BE2C (cell line): ENCODE measurements around the gene G0S2.

Experiments
- DNase-seq: peaks from one replicate; pipeline ENCODE4 v3.0.0-alpha.2; 2020
- H3K27me3 ChIP-seq: fragments of 250-450 bp; sonication (Bioruptor Pico); 2 replicates; pipeline ENCODE4 v1.5.1; 2020; ENCODE audit warnings: mild to moderate bottlenecking
- H3K36me3 ChIP-seq: fragments of 250-450 bp; sonication (Bioruptor Pico); 2 replicates; pipeline ENCODE4 v1.5.1; 2020; ENCODE audit warnings: mild to moderate bottlenecking
- H3K4me1 ChIP-seq: fragments of 250-450 bp; sonication (Bioruptor Pico); 2 replicates; pipeline ENCODE4 v1.5.1; 2020
- H3K4me3 ChIP-seq: 2 replicates; pipeline ENCODE4 v1.5.1; 2011; ENCODE audit warnings: low read depth, low read length
- H3K9me3 ChIP-seq: fragments of 250-450 bp; sonication (Bioruptor Pico); 2 replicates; pipeline ENCODE4 v1.5.1; 2020
- TF ChIP-seq, protein P1 (sequence below): IDR thresholded peaks from 2 replicates; pipeline ENCODE4 v1.5.1; 2012; ENCODE audit warnings: mild to moderate bottlenecking, low read depth, low read length

Gene G0S2

DNA sequence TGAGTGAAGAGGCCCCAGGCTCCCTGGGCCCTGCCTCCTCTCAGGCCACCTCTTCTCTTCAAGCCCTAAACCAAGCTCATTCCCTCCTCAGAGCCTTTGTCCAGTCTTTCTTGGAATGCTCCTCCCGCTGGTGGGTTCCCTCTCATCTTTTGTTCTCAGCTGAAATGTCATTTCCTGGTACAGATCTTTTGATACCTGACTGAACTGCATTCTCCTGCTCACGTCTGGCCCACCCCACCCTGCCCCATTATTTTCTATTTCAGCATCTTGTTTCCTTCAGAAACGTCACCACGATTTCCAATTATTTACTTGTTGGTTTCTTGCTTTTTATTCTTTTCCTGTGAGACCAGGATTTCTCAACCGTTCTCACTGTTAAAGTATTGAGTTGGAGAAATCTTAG lies 39.4 kb upstream of the G0S2 start:
- no peak overlapping the region for H3K4me3 ChIP-seq
- H3K9me3 ChIP-seq = no peaks in the 10 kb centered on the region
- TF ChIP-seq, protein P1, sequence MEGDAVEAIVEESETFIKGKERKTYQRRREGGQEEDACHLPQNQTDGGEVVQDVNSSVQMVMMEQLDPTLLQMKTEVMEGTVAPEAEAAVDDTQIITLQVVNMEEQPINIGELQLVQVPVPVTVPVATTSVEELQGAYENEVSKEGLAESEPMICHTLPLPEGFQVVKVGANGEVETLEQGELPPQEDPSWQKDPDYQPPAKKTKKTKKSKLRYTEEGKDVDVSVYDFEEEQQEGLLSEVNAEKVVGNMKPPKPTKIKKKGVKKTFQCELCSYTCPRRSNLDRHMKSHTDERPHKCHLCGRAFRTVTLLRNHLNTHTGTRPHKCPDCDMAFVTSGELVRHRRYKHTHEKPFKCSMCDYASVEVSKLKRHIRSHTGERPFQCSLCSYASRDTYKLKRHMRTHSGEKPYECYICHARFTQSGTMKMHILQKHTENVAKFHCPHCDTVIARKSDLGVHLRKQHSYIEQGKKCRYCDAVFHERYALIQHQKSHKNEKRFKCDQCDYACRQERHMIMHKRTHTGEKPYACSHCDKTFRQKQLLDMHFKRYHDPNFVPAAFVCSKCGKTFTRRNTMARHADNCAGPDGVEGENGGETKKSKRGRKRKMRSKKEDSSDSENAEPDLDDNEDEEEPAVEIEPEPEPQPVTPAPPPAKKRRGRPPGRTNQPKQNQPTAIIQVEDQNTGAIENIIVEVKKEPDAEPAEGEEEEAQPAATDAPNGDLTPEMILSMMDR = no peak

DNA sequence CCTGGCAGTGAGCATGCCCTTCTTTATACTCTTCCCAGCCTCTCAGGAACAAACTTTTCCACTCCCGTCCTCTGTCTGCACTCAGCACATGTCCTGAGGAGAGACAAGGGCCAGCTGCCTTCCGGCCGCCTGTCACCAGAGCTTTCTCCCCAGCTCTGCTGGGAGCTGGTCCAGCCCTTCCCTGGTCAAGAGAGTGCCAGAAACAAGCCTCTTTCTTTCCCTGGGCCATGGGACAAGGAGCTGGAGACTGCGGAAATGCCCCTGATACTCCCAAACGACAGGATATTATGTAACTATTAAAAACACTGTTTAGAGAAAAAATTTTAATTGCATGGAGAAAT lies 33.4 kb upstream of the G0S2 start:
- TF ChIP-seq, protein P1 = no peak
- H3K27me3 ChIP-seq = no peaks in the 10 kb centered on the region; the same call in 1 of the 2 replicates
- DNase-seq = no peak
- H3K4me1 ChIP-seq = no peaks in the 10 kb centered on the region
- no peaks in the 10 kb centered on the region for H3K9me3 ChIP-seq
- H3K4me3 ChIP-seq = no peak overlapping the region
- H3K36me3 ChIP-seq = no peaks in the 10 kb centered on the region

More for the DNA sequence above, 39.4 kb upstream of the G0S2 start:
- no peaks in the 10 kb centered on the region; the same call in 1 of the 2 replicates for H3K27me3 ChIP-seq
- no peak for DNase-seq
- H3K4me1 ChIP-seq = no peaks in the 10 kb centered on the region
- no peaks in the 10 kb centered on the region for H3K36me3 ChIP-seq

DNA sequence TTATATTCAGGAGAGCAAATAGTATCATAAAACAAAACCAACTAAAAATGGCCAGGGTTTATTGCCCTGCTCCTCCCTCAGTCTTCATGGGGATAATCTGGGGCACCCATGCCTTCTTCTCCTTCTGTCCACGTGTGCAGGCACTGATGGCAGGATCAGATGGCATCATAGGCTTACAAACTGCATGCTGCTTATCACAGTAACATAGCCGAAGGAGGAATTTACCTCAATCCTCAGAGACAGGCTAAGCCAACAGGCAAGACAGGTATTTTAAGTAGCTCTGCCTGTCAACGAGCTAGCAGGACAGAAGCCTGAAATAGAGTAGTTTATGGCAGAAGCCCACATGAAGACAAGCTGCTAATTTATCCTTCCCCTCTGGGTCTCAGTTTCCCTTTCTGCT lies 32.4 kb upstream of the G0S2 start:
- H3K27me3 ChIP-seq = no peaks in the 10 kb centered on the region; the same call in 1 of the 2 replicates
- TF ChIP-seq, protein P1 = no peak
- no peak overlapping the region for H3K4me3 ChIP-seq
- H3K36me3 ChIP-seq = no peaks in the 10 kb centered on the region
- no peaks in the 10 kb centered on the region for H3K4me1 ChIP-seq
- H3K9me3 ChIP-seq = no peaks in the 10 kb centered on the region
- no peak for DNase-seq

DNA sequence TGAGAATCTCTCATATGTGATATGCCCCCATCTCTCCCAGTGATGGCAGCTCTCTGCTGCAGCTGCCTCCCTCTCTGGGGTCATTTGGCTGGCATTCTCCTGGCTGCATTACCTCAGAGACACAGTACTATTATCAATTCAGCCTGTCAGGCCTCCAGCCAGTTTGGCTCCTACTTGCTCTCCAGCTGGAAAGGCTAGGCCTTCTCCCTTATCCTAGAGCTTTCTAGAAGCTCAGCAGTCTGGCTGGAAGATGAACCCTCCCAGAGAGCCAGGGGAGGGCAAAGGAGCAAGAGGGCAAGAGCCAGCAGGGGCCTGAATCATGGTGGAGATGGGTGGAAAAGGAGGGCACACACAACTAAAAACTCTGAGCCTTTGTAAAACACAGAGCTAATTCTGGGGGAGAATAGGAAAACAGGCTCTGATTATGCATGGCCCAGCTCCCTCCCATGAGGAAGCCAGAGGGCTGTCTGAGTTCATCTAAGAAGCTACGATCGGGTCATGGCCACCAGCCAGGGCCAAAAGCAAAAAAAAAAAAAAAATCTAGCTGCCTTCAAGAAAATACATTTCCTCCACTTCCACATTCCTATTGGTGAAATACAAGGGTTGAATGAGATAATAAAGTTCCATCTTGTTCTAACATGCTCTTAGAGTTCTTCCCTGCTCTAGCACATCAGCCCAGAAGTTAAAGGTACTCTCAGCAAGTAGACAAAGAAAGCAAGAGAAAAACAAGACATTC lies 31.8 kb upstream of the G0S2 start:
- Histone ChIP-seq H3K9me3 (no peaks in the 10 kb centered on the region), H3K27me3 (no peaks in the 10 kb centered on the region), H3K4me3 (no peak overlapping the region), H3K36me3 (no peaks in the 10 kb centered on the region), H3K4me1 (no peaks in the 10 kb centered on the region)
- no peak for DNase-seq
- TF ChIP-seq, protein P1 = no peak

DNA sequence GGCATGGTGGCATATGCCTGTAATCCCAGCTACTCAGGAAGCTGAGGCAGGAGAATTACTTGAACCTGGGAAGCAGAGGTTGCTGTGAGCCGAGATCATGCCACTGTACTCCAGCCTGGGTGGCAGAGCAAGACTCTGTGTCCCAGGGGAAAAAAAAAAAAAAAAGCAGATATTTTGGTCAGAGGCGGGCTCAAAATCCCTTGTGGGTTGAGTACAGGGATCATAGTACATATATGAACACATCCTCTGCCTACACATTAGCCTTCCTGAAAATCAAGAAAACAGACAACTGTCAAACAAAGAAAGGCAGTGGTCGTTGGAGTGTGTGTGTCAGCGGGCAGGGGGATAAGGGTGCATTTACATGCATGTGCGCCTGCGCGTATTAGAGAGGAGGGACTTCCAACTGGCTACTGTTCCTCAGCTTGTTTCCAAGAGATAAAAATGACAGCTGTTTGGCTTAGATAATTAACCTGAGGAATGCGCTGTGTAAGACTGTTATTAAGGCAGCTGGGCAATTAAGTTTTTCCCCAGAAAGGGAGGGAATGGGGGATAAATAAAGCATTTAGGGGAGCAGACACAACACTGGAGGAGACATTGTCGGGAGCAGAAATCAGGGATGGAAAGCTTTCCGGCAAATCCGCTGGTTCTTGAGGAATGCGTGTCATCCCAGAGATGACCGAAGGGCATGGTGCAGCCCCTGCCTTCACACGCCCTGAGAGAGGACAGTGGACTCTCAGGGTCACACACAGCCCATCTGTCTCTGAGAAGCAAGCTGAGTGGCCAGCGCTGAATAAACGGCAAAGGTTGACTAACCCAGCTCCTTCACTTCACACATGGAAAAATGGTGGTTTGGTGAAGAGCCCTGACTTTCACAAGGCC lies 29.4 kb upstream of the G0S2 start:
- Histone ChIP-seq H3K36me3 (no peaks in the 10 kb centered on the region), H3K9me3 (no peaks in the 10 kb centered on the region), H3K27me3 (no peaks in the 10 kb centered on the region), H3K4me3 (no peak overlapping the region), H3K4me1 (no peaks in the 10 kb centered on the region; the same call in 1 of the 2 replicates)
- TF ChIP-seq, protein P1 = no peak
- DNase-seq = no peak

DNA sequence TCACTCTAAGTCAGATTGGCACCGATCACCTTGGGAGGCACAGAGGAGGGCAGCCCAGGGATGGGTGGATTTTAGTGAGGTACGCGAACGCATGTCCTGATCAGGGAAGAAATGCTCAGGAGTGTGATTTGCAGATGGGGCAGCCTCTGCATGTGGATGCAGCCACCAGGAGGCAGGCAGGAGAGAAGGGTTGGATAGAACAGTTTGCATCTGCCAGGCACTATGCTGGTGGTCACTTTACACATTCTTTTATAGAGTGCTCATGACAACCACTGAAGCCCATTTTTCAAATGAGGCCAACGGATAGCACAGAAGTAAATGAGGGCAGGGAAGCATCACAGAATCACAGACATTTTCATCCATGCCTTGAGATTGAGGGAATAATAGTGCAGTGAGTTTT lies 28.7 kb upstream of the G0S2 start:
- no peaks in the 10 kb centered on the region; the same call in none of the 2 replicates for H3K4me1 ChIP-seq
- TF ChIP-seq, protein P1 = peak; percentile 22; the same call in 1 of the 2 replicates

More for the DNA sequence above, 28.7 kb upstream of the G0S2 start:
- DNase-seq = no peak
- no peaks in the 10 kb centered on the region for H3K36me3 ChIP-seq
- H3K27me3 ChIP-seq = no peaks in the 10 kb centered on the region
- no peaks in the 10 kb centered on the region for H3K9me3 ChIP-seq
- H3K4me3 ChIP-seq = no peak overlapping the region
